ENCODE data around the gene ENPP1. TPM values are rescaled to one million over a fixed set of nuclear protein-coding genes. Genes with fewer than 3 reads are reported as not detected.

ENPP1 gene
- total and polyA plus RNA-seq, 2 of the 4 experiments (the other 2 are of a cell fraction): 10.9 to 38.9 TPM

DNA sequence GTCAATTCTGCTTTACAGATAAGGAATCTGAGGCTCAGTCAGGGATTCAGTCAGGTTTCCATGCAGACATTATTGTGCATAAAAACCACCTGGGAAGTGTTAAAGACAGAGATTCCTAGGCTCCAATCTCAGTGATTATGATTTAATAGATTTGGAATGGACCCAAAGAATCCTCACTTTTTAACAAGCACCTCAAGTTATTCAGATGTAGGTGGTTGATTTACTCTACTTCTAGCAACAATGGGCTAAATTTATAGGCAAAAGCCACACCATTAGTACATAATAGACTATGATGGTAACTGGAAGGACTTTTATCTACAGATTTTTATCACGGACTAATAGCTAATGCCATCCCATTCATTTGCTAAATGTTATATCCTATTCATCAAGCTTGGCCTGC lies 9.0 kb downstream of the ENPP1 start:
- Histone ChIP-seq H4K5ac (ENCODE audit: low read depth, low read length) (no peak overlapping the region), H3K18ac (ENCODE audit: low read depth, low read length) (no peak overlapping the region), H2AK9ac (replicated peaks; ENCODE audit: low read depth, low read length, poor library complexity) (no peak overlapping the region), H3K27me3 (ENCODE audit: control insufficient read depth, insufficient read depth, low read length) (no peaks in the 10 kb centered on the region), H4K91ac (ENCODE audit: insufficient read depth, low read depth, low read length) (no peak overlapping the region), H4K8ac (ENCODE audit: low read depth in 2 of 2, low read length in 2 of 2) (no peak overlapping the region), H2BK120ac (ENCODE audit: low read depth, low read length) (no peak overlapping the region), H3K9me1 (ENCODE audit: insufficient read depth, low read length) (peaks cover 2% of the 10 kb centered on the region; the same call in 1 of the 2 replicates), H3K4me3 (ENCODE audit: insufficient read depth, low read depth, low read length) (no peak overlapping the region), H3K14ac (replicated peaks; ENCODE audit: low read depth, low read length) (no peak overlapping the region), H2BK5ac (ENCODE audit: low read depth, low read length, poor library complexity, severe bottlenecking) (no peak overlapping the region), H3K4me2 (ENCODE audit: low read depth, low read length) (no peak overlapping the region), H3K27ac (ENCODE audit: insufficient read depth, low read length) (no peak overlapping the region), H3K4me1 (ENCODE audit: control insufficient read depth, insufficient read depth, low read length) (peaks cover 4% of the 10 kb centered on the region), H3K4ac (ENCODE audit: low read depth, low read length) (no peak overlapping the region), H3K9me3 (ENCODE audit: control insufficient read depth, insufficient read depth, low read length) (no peaks in the 10 kb centered on the region), H4K20me1 (ENCODE audit: insufficient read depth, low read length) (no peaks in the 10 kb centered on the region), H2BK15ac (ENCODE audit: low read depth, low read length) (no peak overlapping the region), H3K79me1 (ENCODE audit: low read depth in 1 of 2, low read length in 2 of 2) (peaks cover 3 to 23% of the 10 kb centered on the region in 2 experiments; a peak in 2 of 4 replicates), H3K9ac (ENCODE audit: low read depth, low read length) (no peak overlapping the region), H3K23ac (ENCODE audit: low read depth, low read length) (no peak overlapping the region), H2BK20ac (ENCODE audit: low read depth, low read length) (no peak overlapping the region), H3K56ac (ENCODE audit: extremely low read depth, insufficient read depth, low read length) (no peak overlapping the region), H2AK5ac (ENCODE audit: low read depth, low read length) (no peak overlapping the region), H3K36me3 (ENCODE audit: control insufficient read depth, insufficient read depth, low read length) (no peaks in the 10 kb centered on the region), H2AFZ (replicated peaks; ENCODE audit: low read length, poor library complexity) (no peak overlapping the region)
- TF ChIP-seq, protein P1, sequence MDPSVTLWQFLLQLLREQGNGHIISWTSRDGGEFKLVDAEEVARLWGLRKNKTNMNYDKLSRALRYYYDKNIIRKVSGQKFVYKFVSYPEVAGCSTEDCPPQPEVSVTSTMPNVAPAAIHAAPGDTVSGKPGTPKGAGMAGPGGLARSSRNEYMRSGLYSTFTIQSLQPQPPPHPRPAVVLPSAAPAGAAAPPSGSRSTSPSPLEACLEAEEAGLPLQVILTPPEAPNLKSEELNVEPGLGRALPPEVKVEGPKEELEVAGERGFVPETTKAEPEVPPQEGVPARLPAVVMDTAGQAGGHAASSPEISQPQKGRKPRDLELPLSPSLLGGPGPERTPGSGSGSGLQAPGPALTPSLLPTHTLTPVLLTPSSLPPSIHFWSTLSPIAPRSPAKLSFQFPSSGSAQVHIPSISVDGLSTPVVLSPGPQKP (IDR thresholded peaks at IDR 0.05; ENCODE audit: borderline replicate concordance, low read depth, low read length): no peak
- TF ChIP-seq FOS (IDR thresholded peaks at IDR 0.05; ENCODE audit: low read depth, low read length): no peak
- TF ChIP-seq, protein P2, sequence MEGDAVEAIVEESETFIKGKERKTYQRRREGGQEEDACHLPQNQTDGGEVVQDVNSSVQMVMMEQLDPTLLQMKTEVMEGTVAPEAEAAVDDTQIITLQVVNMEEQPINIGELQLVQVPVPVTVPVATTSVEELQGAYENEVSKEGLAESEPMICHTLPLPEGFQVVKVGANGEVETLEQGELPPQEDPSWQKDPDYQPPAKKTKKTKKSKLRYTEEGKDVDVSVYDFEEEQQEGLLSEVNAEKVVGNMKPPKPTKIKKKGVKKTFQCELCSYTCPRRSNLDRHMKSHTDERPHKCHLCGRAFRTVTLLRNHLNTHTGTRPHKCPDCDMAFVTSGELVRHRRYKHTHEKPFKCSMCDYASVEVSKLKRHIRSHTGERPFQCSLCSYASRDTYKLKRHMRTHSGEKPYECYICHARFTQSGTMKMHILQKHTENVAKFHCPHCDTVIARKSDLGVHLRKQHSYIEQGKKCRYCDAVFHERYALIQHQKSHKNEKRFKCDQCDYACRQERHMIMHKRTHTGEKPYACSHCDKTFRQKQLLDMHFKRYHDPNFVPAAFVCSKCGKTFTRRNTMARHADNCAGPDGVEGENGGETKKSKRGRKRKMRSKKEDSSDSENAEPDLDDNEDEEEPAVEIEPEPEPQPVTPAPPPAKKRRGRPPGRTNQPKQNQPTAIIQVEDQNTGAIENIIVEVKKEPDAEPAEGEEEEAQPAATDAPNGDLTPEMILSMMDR (conservative IDR thresholded peaks at IDR 0.05; ENCODE audit: low read depth, low read length): no peak
- TF ChIP-seq MAFK (IDR thresholded peaks at IDR 0.05; ENCODE audit: low read depth, low read length): no peak
- no peak for TF ChIP-seq CHD1 (IDR thresholded peaks at IDR 0.05; ENCODE audit: low read depth, low read length)
- TF ChIP-seq MXI1 (IDR thresholded peaks at IDR 0.05; ENCODE audit: borderline replicate concordance, low read depth, low read length): no peak
- ChIA-PET POLR2A (ENCODE audit: unreplicated experiment) (no interaction called here), CTCF (interaction anchor here (1.7 kb wide), 1 partner anchor 122 kb away, joined by 5 read pairs; no protein-coding TSS in a partner anchor)
- BruUV-seq (replicated peaks): no TSS peak
- ATAC-seq (ENCODE audit: low read depth) (no peak), DNase-seq (no peak)
- dilution Hi-C loops (cut with HindIII; ENCODE audit: low sequenced_read_pairs, unreplicated experiment): no loop called here
- WGBS, 2 experiments (ENCODE audit: extremely low coverage in 2 of 2, insufficient read length in 1 of 2): no CpG with 5 or more reads among the region's 1 CpG
- in situ Hi-C loops (cut with MboI; ENCODE audit: low sequenced_read_pairs): no loop called here
- intact Hi-C loops (cut with micrococcal nuclease): loop anchor here (5.0 kb wide), 1 partner anchor 45 kb away; no protein-coding TSS in a partner anchor

Data from IMR-90 (cell line).